HCT116 (cell line): ENCODE results near the gene C1orf159.

Experiments used
- CBX3 ChIP-seq: IDR thresholded peaks from 2 replicates; pipeline ENCODE4 v1.6.1; 2012; ENCODE audit warnings: low read depth
- EZH2phosphoT487 ChIP-seq: fragments of 200-600 bp; IDR thresholded peaks from 2 replicates; pipeline ENCODE4 v1.6.1; 2018; ENCODE audit warnings: antibody characterized with exemption, borderline replicate concordance
- JUND ChIP-seq: IDR thresholded peaks from 2 replicates; pipeline ENCODE4 v1.6.1; 2012
- MAX ChIP-seq: IDR thresholded peaks from 2 replicates; pipeline ENCODE4 v1.6.1; 2012
- SIN3A ChIP-seq: IDR thresholded peaks from 2 replicates; pipeline ENCODE4 v1.6.1; 2012; ENCODE audit warnings: low read depth
- ZFX ChIP-seq: fragments of 450-650 bp; IDR thresholded peaks from 2 replicates; pipeline ENCODE4 v1.6.1; 2017
- TF ChIP-seq, protein P1 (sequence below), 3 experiments: fragments of 200-600 bp in 1 of 3; sonication (generic) in 1 of 3; IDR thresholded peaks in 2 of 3; conservative IDR thresholded peaks in 1 of 3; 2 replicates each; pipeline ENCODE4 v1.5.1; 2012 to 2017; ENCODE audit warnings: low read depth in 2 of 3, low read length in 2 of 3, antibody characterized with exemption in 1 of 3, borderline replicate concordance in 1 of 3, control low read depth in 1 of 3, mild to moderate bottlenecking in 1 of 3, mixed read lengths in 1 of 3, mixed run types in 1 of 3, moderate library complexity in 1 of 3; ENCODE audit not compliant: insufficient read depth in 1 of 3

- TF ChIP-seq EZH2phosphoT487 (no peak), SIN3A (no peak), MAX (no peak), CBX3 (no peak), JUND (no peak), ZFX (no peak)
- TF ChIP-seq, protein P1, sequence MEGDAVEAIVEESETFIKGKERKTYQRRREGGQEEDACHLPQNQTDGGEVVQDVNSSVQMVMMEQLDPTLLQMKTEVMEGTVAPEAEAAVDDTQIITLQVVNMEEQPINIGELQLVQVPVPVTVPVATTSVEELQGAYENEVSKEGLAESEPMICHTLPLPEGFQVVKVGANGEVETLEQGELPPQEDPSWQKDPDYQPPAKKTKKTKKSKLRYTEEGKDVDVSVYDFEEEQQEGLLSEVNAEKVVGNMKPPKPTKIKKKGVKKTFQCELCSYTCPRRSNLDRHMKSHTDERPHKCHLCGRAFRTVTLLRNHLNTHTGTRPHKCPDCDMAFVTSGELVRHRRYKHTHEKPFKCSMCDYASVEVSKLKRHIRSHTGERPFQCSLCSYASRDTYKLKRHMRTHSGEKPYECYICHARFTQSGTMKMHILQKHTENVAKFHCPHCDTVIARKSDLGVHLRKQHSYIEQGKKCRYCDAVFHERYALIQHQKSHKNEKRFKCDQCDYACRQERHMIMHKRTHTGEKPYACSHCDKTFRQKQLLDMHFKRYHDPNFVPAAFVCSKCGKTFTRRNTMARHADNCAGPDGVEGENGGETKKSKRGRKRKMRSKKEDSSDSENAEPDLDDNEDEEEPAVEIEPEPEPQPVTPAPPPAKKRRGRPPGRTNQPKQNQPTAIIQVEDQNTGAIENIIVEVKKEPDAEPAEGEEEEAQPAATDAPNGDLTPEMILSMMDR (IDR thresholded peaks at IDR 0.05 in 2 of 3, conservative IDR thresholded peaks at IDR 0.05 in 1 of 3; ENCODE audit: borderline replicate concordance in 1 of 3, insufficient read depth in 1 of 3, low read depth in 2 of 3, low read length in 2 of 3), result no peak
Observed at GRCh38 chr1:1140673-1141072, 24.8 kb upstream of the C1orf159 start.
